Measurements from ENCODE around the gene RIPK4.

The RIPK4 gene

GRCh38 chr21:41766883-41767605 is at the start of gene RIPK4:
TSS of gene RIPK4 (minus strand) at chr21:41767052. CDS start at chr21:41767041, 11 bp downstream.
- DNase-seq: no peak

DNA sequence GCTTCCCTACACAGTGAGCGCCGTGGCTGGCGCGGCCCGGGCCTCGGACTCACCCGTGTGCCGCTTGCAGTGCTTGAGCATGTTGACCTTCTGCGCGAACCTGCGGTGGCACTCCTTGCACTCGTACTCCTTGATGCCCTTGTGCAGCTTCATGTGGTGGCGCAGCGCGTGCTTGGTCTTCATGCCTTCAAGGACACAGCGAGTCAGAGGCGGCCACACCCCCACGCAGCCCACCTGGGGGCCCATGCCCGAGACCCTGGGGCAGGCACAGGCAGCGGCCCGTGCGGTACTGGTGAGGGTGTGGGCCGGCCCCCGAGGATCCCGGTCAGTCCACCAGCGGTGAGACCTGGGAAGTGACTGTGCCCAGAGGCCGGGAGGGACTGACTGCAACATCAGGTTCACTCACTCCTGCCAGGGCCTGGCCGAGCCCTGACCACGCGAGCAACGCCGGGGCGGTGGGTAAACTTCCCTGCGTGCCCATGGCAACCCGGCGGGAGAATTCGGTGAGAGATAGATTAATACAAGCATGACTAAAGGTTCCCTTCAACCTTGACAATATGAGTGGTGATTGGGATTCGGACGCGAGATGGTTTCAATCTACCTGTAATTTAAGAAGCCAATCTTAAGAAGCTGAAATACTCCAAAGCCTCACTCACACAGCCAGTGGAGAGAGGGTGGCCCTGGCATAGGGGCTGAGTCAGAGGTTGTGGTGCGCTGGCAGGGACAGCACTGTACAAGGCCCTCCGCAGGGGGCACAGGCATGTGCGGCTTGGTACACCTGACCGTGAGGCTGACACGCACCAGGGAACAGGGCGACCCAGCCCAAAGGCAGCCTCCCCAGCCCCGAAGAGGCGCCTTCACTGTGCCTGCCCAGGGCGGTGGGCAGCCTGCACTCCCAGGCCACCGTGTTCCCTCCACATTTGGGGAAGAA is 49.1 kb upstream of the RIPK4 start:
- DNase-seq: no peak

DNA sequence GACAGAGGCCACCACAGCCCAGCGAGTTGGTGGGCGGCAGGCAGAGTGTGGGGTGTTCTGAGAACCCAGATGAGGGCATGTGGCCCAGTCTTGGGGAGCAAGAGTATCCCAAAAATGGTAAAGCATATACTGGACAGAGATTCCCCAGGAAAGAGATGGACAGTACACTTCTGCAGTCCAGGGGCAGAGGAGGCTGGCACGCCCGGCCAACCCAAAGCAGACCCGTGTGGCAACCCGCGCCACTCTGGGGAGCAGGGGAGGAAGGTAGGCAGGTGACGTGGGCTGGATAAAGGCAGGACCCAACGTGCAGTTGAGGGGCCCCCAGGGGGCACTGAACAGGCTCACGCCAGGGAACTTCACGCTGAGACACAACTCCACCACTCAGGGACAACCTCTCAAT is 46.4 kb upstream of the RIPK4 start:
- DNase-seq: no peak

GRCh38 chr21:41812679-41813078 is 45.8 kb upstream of the RIPK4 start:
- no peak for DNase-seq

DNA sequence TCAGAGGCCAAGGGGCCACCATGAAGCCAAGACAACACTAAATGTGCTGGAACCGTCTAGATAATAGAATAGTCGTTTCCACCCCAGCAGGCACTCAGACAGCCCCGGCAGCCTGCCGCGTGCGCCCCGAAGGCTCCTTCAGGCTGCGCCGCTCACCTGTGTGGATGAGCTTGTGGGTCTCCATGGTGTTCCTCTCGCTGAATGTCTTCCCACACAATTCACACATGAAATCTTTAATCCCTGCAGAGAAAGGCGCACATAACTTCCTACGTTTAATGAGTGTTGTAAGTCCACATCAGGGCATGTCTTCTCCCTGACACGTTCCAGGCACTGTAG is 43.7 kb upstream of the RIPK4 start:
- DNase-seq: no peak

DNA sequence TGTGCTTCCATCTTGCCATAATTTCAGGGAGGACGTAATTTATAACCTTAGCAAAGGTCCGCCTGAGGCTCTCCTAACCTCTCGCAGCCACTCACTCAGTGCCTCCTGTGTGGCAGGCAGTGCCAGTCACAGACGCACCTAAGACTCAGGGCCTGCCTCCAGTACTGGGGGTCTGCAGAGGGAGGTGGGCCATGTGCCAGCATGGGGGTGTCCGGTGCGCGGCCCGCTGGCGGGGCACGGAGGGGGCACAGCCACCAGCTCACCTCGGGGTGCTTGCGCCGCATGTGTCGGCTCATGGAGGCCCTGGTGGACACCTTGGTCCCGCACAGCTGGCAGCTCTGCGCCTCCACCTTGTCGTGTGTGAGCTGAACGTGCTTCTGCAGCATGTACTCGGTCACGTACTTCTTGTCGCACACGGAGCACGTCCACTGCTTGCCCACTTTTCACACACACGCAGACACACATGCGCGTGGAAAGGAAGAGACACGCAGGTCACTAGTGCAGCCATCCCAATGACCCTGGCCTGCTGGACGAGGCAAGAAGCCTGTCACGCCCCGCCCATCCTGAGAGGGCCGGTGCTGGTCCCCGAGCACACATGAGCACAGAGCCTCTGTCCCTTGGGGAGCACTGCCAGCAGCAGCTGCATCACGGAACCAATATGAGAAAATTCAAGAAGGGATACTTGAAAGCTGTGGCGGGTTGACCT is 43.2 kb upstream of the RIPK4 start:
- no peak for DNase-seq

DNA sequence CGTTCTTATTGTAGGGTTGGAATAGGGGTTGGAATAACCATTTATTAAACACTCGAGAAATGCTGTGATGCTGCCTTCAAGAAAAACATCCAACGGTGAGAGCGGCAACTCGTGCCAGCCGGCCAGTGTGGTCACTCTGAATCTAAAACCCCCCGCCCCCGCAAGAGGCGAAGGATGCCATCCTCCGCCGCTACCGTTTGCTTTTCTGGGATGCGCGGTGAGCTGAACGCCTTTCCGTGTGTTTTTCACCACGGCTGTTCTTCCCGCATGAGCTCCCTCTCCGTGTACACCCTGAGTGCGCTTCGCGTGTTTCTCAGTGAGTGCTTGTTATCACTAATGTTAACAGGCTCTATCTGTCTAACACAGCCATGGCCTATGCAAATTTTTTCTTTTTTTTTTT is 42.0 kb upstream of the RIPK4 start:
- no peak for DNase-seq

GRCh38 chr21:41808094-41808493 is 41.2 kb upstream of the RIPK4 start:
- DNase-seq: no peak

DNA sequence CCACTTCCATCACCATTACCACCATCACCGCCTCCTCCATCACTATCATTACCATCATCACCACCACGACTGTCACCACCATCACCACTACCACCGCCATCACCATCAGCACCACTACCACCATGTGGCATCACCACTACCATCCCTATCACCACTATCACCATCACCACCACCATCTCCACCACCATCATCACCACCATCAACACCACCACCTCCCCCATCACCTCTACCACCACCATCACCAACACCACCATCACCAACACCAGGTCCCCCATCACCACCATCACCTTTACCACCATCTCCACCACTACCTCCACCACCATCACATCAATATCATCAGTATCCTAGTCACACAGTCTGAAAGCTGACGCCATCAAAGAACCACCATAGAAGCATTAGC is 39.9 kb upstream of the RIPK4 start:
- no peak for DNase-seq

DNA sequence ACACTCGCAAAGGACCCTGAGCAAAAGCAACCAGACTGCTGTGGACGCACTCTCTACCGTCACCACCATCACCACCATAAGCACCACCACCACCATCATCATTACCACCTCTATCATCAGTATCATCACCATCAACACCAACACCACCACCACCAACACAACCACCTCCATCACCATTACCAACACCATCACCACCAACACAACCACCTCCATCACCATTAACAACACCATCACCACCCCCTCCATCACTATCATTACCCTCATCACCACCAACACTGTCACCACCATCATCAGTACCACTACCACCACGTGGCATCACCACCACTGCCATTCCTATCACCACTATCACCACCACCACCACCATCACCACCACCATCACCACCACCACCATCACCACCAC is 38.8 kb upstream of the RIPK4 start:
- no peak for DNase-seq

GRCh38 chr21:41805038-41805437 is 38.2 kb upstream of the RIPK4 start:
- DNase-seq: no peak

- DNase-seq: no peak
Measured at GRCh38 chr21:41804381-41804780, 37.5 kb upstream of the RIPK4 start.

GRCh38 chr21:41803316-41803715 is 36.5 kb upstream of the RIPK4 start:
- no peak for DNase-seq

- DNase-seq: no peak
Measured at GRCh38 chr21:41802684-41803083, 35.8 kb upstream of the RIPK4 start.

DNA sequence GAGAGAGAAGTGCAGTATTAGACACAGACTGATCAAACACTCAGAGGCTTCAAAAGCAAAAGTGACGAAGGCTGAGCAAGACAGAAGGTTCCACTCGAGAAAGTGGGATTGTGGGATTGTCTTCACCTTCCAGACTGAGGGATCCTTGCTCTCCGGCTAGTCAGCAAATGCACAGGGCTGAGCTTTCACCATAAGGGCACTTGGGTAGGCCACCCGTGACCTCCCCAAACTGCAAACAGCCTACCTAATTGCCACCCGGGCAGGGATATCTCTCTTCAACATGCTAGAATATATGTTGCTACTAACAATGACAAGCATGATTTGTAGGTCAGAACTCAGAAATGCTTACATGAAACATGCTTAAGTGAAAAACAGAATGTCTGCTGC is 35.3 kb upstream of the RIPK4 start:
- DNase-seq: no peak

- no peak for DNase-seq
Measured at GRCh38 chr21:41801321-41802197, 34.7 kb upstream of the RIPK4 start.

DNA sequence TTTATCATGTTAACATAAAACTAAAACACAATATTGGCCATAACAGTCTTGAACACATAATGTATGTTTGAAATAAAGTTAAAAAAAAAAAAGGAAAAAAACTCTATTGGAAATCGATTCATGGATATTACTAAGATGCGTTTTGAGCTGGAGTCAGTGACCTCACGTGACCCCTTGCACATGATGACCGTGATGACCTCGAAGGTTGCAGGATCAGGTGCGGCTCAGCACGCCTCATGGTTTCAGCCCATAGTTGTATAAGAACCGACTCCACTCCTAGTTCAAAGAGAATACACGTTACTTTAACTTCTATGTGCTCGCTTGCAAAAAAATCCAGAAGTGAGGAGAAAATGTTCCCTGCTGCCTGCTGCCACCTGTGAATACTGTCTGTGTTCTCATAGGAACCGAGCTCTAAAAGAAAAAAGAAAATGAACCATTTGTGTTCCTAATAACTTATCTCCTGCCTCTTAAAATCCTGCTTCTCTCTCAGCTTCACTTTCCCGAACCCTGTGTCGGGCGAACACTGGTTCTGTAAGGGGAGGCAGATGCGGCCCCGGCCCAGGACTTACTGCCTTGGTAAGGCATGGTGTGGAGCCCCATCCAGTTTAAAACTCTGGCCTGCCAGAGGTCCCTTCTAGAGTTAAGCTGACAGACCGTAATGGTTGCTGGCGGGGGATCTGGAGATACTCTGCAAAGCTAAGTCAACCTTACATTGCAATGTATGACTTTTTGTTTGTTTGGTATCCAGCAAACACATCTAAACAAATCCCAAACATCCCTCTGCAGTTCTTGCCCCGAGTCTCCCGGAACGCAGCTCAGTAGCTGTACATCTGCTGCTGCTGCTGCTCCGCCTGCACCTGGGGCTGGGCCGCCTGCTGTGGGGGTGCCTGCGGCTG is 33.8 kb upstream of the RIPK4 start:
- no peak for DNase-seq

DNA sequence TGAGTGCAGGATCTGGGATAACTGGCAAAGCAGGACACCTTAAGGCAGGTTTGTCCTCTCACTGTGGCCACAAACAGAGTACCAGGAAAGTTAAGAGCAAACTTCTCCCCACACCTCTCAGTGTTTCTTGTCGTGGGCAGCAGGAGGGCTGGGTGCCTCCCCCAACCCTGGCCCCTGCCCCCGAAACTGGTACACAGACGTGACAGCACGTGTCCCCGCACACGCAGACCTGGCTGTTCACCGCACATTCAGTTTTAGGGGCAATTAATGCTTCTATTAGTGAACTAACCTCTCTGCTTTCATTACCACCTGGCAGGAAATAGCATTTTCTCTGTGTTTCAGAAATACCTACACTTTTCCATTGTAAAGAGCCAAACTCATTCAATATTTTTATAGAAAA is 32.9 kb upstream of the RIPK4 start:
- no peak for DNase-seq

DNA sequence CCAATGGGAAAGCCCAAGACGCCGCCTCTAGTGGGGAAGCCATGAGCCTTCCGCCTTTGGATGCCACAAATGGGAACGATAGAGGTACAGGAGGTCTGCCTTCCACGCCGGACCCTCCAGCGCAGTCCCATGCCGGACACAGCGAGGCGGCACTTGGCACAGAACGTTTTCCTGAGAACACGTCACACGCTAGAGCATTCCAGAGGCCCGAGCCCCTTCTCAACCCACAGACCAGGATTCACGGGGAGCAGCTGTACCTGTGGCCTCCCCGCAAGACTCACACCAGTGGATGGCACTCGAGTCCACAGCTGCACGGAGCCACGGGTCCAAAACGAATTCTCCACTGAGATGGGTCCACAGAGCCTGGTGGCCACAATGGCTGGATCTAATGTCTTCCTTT is 31.5 kb upstream of the RIPK4 start:
- no peak for DNase-seq

GRCh38 chr21:41796476-41797080 is 29.7 kb upstream of the RIPK4 start:
- no peak for DNase-seq

- DNase-seq: no peak
Measured at GRCh38 chr21:41795726-41796125, 28.9 kb upstream of the RIPK4 start.

Data from NK-92 treated with Interleukin-12 subunit alpha and Interleukin-12 subunit beta, amount 100 ng/mL, for 24 hours (cell line).